Measurements from ENCODE around the gene OPA1.

OPA1 gene

GRCh38 chr3:193640165-193640715, 47.2 kb downstream of the OPA1 start:
- H3K4me3 ChIP-seq (ENCODE audit: low read length), result no peak overlapping the region
- H3K27me3 ChIP-seq (ENCODE audit: control insufficient read depth, low read length), result no peaks in the 10 kb centered on the region
- TF ChIP-seq CTCF (IDR thresholded peaks at IDR 0.05; ENCODE audit: low read depth, low read length, poor library complexity, severe bottlenecking) (no peak), EZH2phosphoT487 (IDR thresholded peaks at IDR 0.05; ENCODE audit: borderline replicate concordance, low read length) (no peak)
- H4K20me1 ChIP-seq (ENCODE audit: control insufficient read depth, insufficient read depth, low read depth, low read length), result no peaks in the 10 kb centered on the region
- peaks cover 81% of the 10 kb centered on the region for H3K36me3 ChIP-seq (ENCODE audit: control insufficient read depth, low read length)
- H3K9me2 ChIP-seq (replicated peaks; ENCODE audit: control insufficient read depth, low read length), result no peaks in the 10 kb centered on the region
- H3K27ac ChIP-seq (ENCODE audit: low read depth, low read length), result no peak overlapping the region
- no peak overlapping the region for H3K4me2 ChIP-seq (ENCODE audit: low read length)
- H3F3A ChIP-seq (ENCODE audit: control insufficient read depth, insufficient read depth), result no peaks in the 10 kb centered on the region
- H3K4me1 ChIP-seq (ENCODE audit: control insufficient read depth, low read length), result peaks cover 11% of the 10 kb centered on the region
- no peaks in the 10 kb centered on the region for H3K9me3 ChIP-seq (ENCODE audit: control insufficient read depth, insufficient read depth, low read length)
- H3K79me2 ChIP-seq (ENCODE audit: control insufficient read depth, low read length), result no peaks in the 10 kb centered on the region

GRCh38 chr3:193640728-193641439, 47.9 kb downstream of the OPA1 start:
- Histone ChIP-seq H3K9me2 (replicated peaks; ENCODE audit: control insufficient read depth, low read length) (no peaks in the 10 kb centered on the region), H3K27ac (ENCODE audit: low read depth, low read length) (no peak overlapping the region)

DNA sequence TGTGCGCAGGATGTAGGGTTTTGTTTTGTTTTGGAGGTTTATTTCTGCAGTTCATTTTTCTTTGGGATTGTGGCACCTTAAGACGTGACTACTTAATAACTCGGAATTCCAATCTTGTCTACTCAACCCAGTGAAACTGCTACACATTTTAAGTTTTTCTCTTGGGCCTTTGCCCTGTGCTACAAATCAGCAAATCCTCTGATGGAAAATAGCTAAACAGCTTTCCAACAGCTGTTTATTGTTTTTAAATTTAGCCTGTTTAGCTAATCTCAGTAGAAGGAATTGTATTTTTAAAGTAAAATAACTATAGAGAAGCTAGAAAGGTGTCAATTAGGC, 48.4 kb downstream of the OPA1 start:
- Histone ChIP-seq H3K4me1 (ENCODE audit: control insufficient read depth, low read length) (peaks cover 17% of the 10 kb centered on the region), H3K79me2 (ENCODE audit: control insufficient read depth, low read length) (no peaks in the 10 kb centered on the region), H4K20me1 (ENCODE audit: control insufficient read depth, insufficient read depth, low read depth, low read length) (no peaks in the 10 kb centered on the region), H3K9me3 (ENCODE audit: control insufficient read depth, insufficient read depth, low read length) (no peaks in the 10 kb centered on the region), H3K27ac (ENCODE audit: low read depth, low read length) (no peak overlapping the region), H3K36me3 (ENCODE audit: control insufficient read depth, low read length) (peaks cover 82% of the 10 kb centered on the region), H3K4me3 (ENCODE audit: low read length) (no peak overlapping the region), H3K4me2 (ENCODE audit: low read length) (no peak overlapping the region), H3K27me3 (ENCODE audit: control insufficient read depth, low read length) (no peaks in the 10 kb centered on the region), H3K9me2 (replicated peaks; ENCODE audit: control insufficient read depth, low read length) (no peaks in the 10 kb centered on the region), H3F3A (ENCODE audit: control insufficient read depth, insufficient read depth) (no peaks in the 10 kb centered on the region)
- no peak for TF ChIP-seq CTCF (IDR thresholded peaks at IDR 0.05; ENCODE audit: low read depth, low read length, poor library complexity, severe bottlenecking)
- no peak for TF ChIP-seq EZH2phosphoT487 (IDR thresholded peaks at IDR 0.05; ENCODE audit: borderline replicate concordance, low read length)

More at GRCh38 chr3:193640728-193641439, 47.9 kb downstream of the OPA1 start:
- H3K4me2 ChIP-seq (ENCODE audit: low read length), result no peak overlapping the region
- no peak overlapping the region for H3K4me3 ChIP-seq (ENCODE audit: low read length)
- no peaks in the 10 kb centered on the region for H3K9me3 ChIP-seq (ENCODE audit: control insufficient read depth, insufficient read depth, low read length)
- H3K27me3 ChIP-seq (ENCODE audit: control insufficient read depth, low read length), result no peaks in the 10 kb centered on the region
- peaks cover 83% of the 10 kb centered on the region for H3K36me3 ChIP-seq (ENCODE audit: control insufficient read depth, low read length)
- H4K20me1 ChIP-seq (ENCODE audit: control insufficient read depth, insufficient read depth, low read depth, low read length), result no peaks in the 10 kb centered on the region
- H3K4me1 ChIP-seq (ENCODE audit: control insufficient read depth, low read length), result peaks cover 17% of the 10 kb centered on the region
- no peak for TF ChIP-seq EZH2phosphoT487 (IDR thresholded peaks at IDR 0.05; ENCODE audit: borderline replicate concordance, low read length)
- no peak for TF ChIP-seq CTCF (IDR thresholded peaks at IDR 0.05; ENCODE audit: low read depth, low read length, poor library complexity, severe bottlenecking)
- no peaks in the 10 kb centered on the region for H3K79me2 ChIP-seq (ENCODE audit: control insufficient read depth, low read length)
- H3F3A ChIP-seq (ENCODE audit: control insufficient read depth, insufficient read depth), result no peaks in the 10 kb centered on the region

Measured in DOHH2 (cell line).